Peyer's patch (tissue), 4 donors: Measurements from ENCODE around the gene EXOC3.

ENCODE experiments used
- POLR2A ChIP-seq, 2 donors: fragments of 450-650 bp; IDR thresholded peaks; one replicate each; pipeline ENCODE4 v1.5.1; 2017; ENCODE audit warnings: antibody characterized with exemption in 2 of 2, mild to moderate bottlenecking in 2 of 2, moderate library complexity in 2 of 2
- TF ChIP-seq, protein P1 (sequence below), 6 experiments: fragments of 450-650 bp in 4 of 6; fragments of 200-600 bp in 2 of 6; sonication (generic) in 1 of 6; IDR thresholded peaks; one replicate each; pipeline ENCODE4 v1.5.1; 2017 to 2019; ENCODE audit warnings: antibody characterized with exemption in 6 of 6, mild to moderate bottlenecking in 3 of 6, moderate library complexity in 1 of 6

DNA sequence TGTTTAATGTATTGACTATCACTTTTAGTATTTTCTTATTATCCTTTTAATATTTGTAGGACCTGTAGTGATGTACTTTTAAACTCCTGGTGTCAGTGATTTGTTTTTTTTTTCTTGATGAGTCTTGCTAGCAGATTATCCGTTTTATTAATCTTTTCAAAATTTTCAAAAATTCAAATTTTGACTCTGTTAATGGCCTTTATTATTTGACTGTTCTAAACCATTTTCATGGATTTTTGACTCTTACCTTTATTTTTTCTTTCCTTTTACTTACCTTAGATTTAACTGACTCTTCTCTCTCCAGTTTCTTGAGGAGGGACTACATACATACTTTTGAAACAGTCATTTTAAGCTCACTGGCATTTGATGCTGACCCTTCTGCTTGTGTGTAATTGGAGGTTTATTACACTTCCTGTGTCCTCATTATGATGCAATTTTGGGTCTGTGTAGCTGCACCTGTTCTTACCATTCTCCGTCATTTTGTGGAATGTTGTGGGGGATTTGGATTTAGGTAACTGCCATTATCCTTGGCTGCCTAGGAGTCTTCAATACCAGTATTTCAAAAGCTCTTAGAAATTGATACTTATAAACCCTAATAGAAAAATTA, 32.0 kb upstream of the EXOC3 start:
- no peak for TF ChIP-seq POLR2A (IDR thresholded peaks at IDR 0.05)
- TF ChIP-seq, protein P1, sequence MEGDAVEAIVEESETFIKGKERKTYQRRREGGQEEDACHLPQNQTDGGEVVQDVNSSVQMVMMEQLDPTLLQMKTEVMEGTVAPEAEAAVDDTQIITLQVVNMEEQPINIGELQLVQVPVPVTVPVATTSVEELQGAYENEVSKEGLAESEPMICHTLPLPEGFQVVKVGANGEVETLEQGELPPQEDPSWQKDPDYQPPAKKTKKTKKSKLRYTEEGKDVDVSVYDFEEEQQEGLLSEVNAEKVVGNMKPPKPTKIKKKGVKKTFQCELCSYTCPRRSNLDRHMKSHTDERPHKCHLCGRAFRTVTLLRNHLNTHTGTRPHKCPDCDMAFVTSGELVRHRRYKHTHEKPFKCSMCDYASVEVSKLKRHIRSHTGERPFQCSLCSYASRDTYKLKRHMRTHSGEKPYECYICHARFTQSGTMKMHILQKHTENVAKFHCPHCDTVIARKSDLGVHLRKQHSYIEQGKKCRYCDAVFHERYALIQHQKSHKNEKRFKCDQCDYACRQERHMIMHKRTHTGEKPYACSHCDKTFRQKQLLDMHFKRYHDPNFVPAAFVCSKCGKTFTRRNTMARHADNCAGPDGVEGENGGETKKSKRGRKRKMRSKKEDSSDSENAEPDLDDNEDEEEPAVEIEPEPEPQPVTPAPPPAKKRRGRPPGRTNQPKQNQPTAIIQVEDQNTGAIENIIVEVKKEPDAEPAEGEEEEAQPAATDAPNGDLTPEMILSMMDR (IDR thresholded peaks at IDR 0.05), result no peak
